ENCODE measurements around the gene VENTX.
"Not testable (repeated sequence)": the region's sequence is repeated elsewhere in the genome, so short reads cannot be mapped to it uniquely, and the experiment has no call there.

- TF ChIP-seq, protein P1, sequence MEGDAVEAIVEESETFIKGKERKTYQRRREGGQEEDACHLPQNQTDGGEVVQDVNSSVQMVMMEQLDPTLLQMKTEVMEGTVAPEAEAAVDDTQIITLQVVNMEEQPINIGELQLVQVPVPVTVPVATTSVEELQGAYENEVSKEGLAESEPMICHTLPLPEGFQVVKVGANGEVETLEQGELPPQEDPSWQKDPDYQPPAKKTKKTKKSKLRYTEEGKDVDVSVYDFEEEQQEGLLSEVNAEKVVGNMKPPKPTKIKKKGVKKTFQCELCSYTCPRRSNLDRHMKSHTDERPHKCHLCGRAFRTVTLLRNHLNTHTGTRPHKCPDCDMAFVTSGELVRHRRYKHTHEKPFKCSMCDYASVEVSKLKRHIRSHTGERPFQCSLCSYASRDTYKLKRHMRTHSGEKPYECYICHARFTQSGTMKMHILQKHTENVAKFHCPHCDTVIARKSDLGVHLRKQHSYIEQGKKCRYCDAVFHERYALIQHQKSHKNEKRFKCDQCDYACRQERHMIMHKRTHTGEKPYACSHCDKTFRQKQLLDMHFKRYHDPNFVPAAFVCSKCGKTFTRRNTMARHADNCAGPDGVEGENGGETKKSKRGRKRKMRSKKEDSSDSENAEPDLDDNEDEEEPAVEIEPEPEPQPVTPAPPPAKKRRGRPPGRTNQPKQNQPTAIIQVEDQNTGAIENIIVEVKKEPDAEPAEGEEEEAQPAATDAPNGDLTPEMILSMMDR (IDR thresholded peaks at IDR 0.05), result not testable (repeated sequence)
- not testable (repeated sequence) for TF ChIP-seq POLR2AphosphoS5 (IDR thresholded peaks at IDR 0.05); POLR2A (IDR thresholded peaks at IDR 0.05; ENCODE audit: low read depth); EP300 (IDR thresholded peaks at IDR 0.05)
Observed at GRCh38 chr10:133265052-133265451, 27.4 kb downstream of the VENTX start.
